NCI-H146 treated with DMSO at 0.1 percent for 48 hours (cell line): Measurements from ENCODE around the gene TTC3.

ENCODE experiments used
- DNase-seq: peaks from one replicate; lab custom pipeline; 2025; ENCODE audit not compliant: unreplicated experiment; lab: John Stamatoyannopoulos, UW

The TTC3 gene

GRCh38 chr21:37245151-37245550 lies 172.1 kb downstream of the TTC3 start:
- DNase-seq = no peak

- no peak for DNase-seq
Measured at GRCh38 chr21:37248298-37248697, 175.2 kb downstream of the TTC3 start.

GRCh38 chr21:37249112-37249904 lies 176.3 kb downstream of the TTC3 start:
- no peak for DNase-seq

- DNase-seq = no peak
Measured at GRCh38 chr21:37251294-37251634, 178.2 kb downstream of the TTC3 start.
